DOHH2 (cell line): Measurements from ENCODE around the gene ST14.

Experiments
- H3F3A ChIP-seq: fragments of 200-600 bp; sonication (generic), shearing (Covaris generic); 2 replicates; pipeline ENCODE4 v1.6.0; 2016; ENCODE audit warnings: antibody characterized with exemption, mild to moderate bottlenecking; ENCODE audit not compliant: control insufficient read depth, insufficient read depth
- H3K27ac ChIP-seq: fragments of 200-600 bp; sonication (generic); 2 replicates; pipeline ENCODE4 v1.5.1; 2014; ENCODE audit warnings: low read depth, mild to moderate bottlenecking, low read length, moderate library complexity
- H3K27me3 ChIP-seq: fragments of 200-600 bp; sonication (generic); 2 replicates; pipeline ENCODE4 v1.6.1; 2014; ENCODE audit warnings: mild to moderate bottlenecking, low read length, mixed read lengths; ENCODE audit not compliant: control insufficient read depth
- H3K36me3 ChIP-seq: fragments of 200-600 bp; sonication (generic); 2 replicates; pipeline ENCODE4 v1.6.1; 2014; ENCODE audit warnings: mild to moderate bottlenecking, low read length, moderate library complexity, mixed read lengths; ENCODE audit not compliant: control insufficient read depth
- H3K4me1 ChIP-seq: fragments of 200-600 bp; sonication (generic); 2 replicates; pipeline ENCODE4 v1.6.1; 2014; ENCODE audit warnings: mild to moderate bottlenecking, low read length, mixed read lengths; ENCODE audit not compliant: control insufficient read depth
- H3K4me2 ChIP-seq: fragments of 200-600 bp; sonication (generic); 2 replicates; pipeline ENCODE4 v1.6.0; 2014; ENCODE audit warnings: mild to moderate bottlenecking, low read length, moderate library complexity
- H3K4me3 ChIP-seq: fragments of 200-600 bp; sonication (generic); 2 replicates; pipeline ENCODE4 v1.5.1; 2014; ENCODE audit warnings: mild to moderate bottlenecking, low read length, mixed read lengths
- H3K79me2 ChIP-seq: fragments of 200-600 bp; sonication (generic); 2 replicates; pipeline ENCODE4 v1.6.1; 2014; ENCODE audit warnings: mild to moderate bottlenecking, low read length, mixed read lengths; ENCODE audit not compliant: control insufficient read depth
- H3K9me2 ChIP-seq: fragments of 200-600 bp; sonication (generic); replicated peaks from 2 replicates; pipeline ENCODE4 v1.6.1; 2014; ENCODE audit warnings: mild to moderate bottlenecking, low read length, mixed read lengths; ENCODE audit not compliant: control insufficient read depth
- H3K9me3 ChIP-seq: fragments of 200-600 bp; sonication (generic); 2 replicates; pipeline ENCODE4 v1.6.1; 2014; ENCODE audit warnings: antibody characterized with exemption, low read length, mixed read lengths; ENCODE audit not compliant: control insufficient read depth, insufficient read depth
- H4K20me1 ChIP-seq: fragments of 200-600 bp; sonication (generic); 2 replicates; pipeline ENCODE4 v1.6.0; 2014; ENCODE audit warnings: low read depth, mild to moderate bottlenecking, antibody characterized with exemption, low read length, moderate library complexity; ENCODE audit not compliant: control insufficient read depth, insufficient read depth
- EZH2phosphoT487 ChIP-seq: fragments of 200-600 bp; sonication (generic); IDR thresholded peaks from 2 replicates; pipeline ENCODE4 v1.6.1; 2017; ENCODE audit warnings: borderline replicate concordance, mild to moderate bottlenecking, antibody characterized with exemption, low read length, moderate library complexity, mixed read lengths
- TF ChIP-seq, protein P1 (sequence below): fragments of 200-600 bp; sonication (generic); IDR thresholded peaks from one replicate; pipeline ENCODE4 v1.5.1; 2014; ENCODE audit warnings: antibody characterized with exemption, mild to moderate bottlenecking, low read depth, low read length; ENCODE audit not compliant: poor library complexity, severe bottlenecking

ST14 gene

DNA sequence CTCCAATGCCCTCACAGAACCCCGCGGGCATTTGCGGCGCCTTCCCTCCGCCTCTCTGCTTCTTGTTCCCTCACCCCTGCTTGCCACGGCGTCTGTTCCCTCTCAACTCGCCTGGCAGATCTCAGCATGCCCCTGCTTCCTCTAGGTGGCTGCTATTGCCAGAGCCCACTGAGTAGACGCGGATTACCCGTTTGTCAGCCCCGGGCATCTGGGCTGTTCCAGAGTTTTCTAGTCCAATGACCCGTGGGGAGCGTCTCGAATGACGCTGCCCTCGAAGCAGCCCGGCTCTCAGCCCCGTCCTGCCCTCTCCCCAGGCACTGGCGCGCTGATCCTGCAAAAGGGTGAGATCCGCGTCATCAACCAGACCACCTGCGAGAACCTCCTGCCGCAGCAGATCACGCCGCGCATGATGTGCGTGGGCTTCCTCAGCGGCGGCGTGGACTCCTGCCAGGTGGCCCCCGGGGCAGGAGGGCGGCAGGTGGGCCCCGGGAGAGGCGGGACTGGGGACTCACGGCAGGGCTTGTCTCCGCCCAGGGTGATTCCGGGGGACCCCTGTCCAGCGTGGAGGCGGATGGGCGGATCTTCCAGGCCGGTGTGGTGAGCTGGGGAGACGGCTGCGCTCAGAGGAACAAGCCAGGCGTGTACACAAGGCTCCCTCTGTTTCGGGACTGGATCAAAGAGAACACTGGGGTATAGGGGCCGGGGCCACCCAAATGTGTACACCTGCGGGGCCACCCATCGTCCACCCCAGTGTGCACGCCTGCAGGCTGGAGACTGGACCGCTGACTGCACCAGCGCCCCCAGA, 49.7 kb downstream of the ST14 start:
- Histone ChIP-seq H4K20me1 (peaks cover 10% of the 10 kb centered on the region), H3K27me3 (no peaks in the 10 kb centered on the region), H3K9me2 (no peaks in the 10 kb centered on the region), H3K36me3 (peaks cover 62% of the 10 kb centered on the region), H3K79me2 (0 out of 2 replicates have a peak, but pooled peaks cover 3% of the 10 kb centered on the region), H3K9me3 (no peaks in the 10 kb centered on the region), H3K4me2 (no peak overlapping the region), H3K27ac (no peak overlapping the region), H3K4me1 (peaks cover 12% of the 10 kb centered on the region), H3K4me3 (no peak overlapping the region), H3F3A (no peaks in the 10 kb centered on the region; the same call in none of the 2 replicates)
- TF ChIP-seq, protein P1, sequence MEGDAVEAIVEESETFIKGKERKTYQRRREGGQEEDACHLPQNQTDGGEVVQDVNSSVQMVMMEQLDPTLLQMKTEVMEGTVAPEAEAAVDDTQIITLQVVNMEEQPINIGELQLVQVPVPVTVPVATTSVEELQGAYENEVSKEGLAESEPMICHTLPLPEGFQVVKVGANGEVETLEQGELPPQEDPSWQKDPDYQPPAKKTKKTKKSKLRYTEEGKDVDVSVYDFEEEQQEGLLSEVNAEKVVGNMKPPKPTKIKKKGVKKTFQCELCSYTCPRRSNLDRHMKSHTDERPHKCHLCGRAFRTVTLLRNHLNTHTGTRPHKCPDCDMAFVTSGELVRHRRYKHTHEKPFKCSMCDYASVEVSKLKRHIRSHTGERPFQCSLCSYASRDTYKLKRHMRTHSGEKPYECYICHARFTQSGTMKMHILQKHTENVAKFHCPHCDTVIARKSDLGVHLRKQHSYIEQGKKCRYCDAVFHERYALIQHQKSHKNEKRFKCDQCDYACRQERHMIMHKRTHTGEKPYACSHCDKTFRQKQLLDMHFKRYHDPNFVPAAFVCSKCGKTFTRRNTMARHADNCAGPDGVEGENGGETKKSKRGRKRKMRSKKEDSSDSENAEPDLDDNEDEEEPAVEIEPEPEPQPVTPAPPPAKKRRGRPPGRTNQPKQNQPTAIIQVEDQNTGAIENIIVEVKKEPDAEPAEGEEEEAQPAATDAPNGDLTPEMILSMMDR: no peak
- no peak for TF ChIP-seq EZH2phosphoT487

DNA sequence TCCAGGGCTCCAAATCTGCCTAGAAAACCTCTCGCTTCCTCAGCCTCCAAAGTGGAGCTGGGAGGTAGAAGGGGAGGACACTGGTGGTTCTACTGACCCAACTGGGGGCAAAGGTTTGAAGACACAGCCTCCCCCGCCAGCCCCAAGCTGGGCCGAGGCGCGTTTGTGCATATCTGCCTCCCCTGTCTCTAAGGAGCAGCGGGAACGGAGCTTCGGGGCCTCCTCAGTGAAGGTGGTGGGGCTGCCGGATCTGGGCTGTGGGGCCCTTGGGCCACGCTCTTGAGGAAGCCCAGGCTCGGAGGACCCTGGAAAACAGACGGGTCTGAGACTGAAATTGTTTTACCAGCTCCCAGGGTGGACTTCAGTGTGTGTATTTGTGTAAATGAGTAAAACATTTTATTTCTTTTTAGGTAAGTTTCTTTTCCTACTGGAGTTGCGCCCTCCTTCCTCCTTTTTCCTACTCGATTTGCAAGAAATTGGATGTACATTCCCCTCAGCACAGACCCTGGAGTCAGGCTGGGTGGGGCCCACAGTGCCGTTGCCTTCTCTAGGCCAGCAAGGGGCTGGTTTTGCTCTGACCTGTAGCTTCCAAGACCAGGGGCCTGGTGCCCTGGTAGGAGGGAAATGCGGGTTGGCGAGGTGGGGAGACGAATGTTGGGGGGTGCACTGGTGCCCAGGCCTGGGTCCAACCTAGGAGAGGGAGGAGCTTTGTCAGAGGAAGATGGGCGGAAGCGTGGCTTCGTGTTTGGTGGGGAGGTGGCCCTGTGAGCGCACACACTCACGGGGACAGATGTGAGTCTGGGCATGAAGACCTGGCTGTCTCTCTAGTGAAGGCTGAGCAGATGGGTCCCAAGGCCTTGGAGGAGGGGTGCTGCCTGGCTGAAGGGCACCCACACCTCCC, 50.6 kb downstream of the ST14 start:
- Histone ChIP-seq H3K4me1 (peaks cover 12% of the 10 kb centered on the region), H3F3A (no peaks in the 10 kb centered on the region; the same call in none of the 2 replicates), H4K20me1 (peaks cover 10% of the 10 kb centered on the region), H3K9me2 (no peaks in the 10 kb centered on the region), H3K27ac (no peak overlapping the region), H3K79me2 (0 out of 2 replicates have a peak, but pooled peaks cover 3% of the 10 kb centered on the region), H3K36me3 (peaks cover 56% of the 10 kb centered on the region), H3K4me3 (no peak overlapping the region), H3K27me3 (no peaks in the 10 kb centered on the region), H3K4me2 (no peak overlapping the region), H3K9me3 (no peaks in the 10 kb centered on the region)
- TF ChIP-seq EZH2phosphoT487: no peak
- TF ChIP-seq, protein P1: no peak

GRCh38 chr11:130211144-130211543, 51.6 kb downstream of the ST14 start:
- Histone ChIP-seq H3K9me3 (no peaks in the 10 kb centered on the region), H3K27ac (no peak overlapping the region), H3K36me3 (peaks cover 49% of the 10 kb centered on the region), H4K20me1 (peaks cover 10% of the 10 kb centered on the region), H3K27me3 (no peaks in the 10 kb centered on the region), H3K9me2 (no peaks in the 10 kb centered on the region), H3K4me1 (peaks cover 12% of the 10 kb centered on the region), H3F3A (no peaks in the 10 kb centered on the region; the same call in none of the 2 replicates), H3K4me3 (no peak overlapping the region), H3K79me2 (0 out of 2 replicates have a peak, but pooled peaks cover 3% of the 10 kb centered on the region), H3K4me2 (no peak overlapping the region)
- TF ChIP-seq EZH2phosphoT487: no peak
- TF ChIP-seq, protein P1: no peak
